ENCODE results near the gene MEAK7.
A peak's percentile ranks its signal among the peaks of the same experiment; 100 is the strongest.

MEAK7 gene, protein sequence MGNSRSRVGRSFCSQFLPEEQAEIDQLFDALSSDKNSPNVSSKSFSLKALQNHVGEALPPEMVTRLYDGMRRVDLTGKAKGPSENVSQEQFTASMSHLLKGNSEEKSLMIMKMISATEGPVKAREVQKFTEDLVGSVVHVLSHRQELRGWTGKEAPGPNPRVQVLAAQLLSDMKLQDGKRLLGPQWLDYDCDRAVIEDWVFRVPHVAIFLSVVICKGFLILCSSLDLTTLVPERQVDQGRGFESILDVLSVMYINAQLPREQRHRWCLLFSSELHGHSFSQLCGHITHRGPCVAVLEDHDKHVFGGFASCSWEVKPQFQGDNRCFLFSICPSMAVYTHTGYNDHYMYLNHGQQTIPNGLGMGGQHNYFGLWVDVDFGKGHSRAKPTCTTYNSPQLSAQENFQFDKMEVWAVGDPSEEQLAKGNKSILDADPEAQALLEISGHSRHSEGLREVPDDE
- long read RNA-seq, donor 1, full-length matches to known transcripts: 2 of 2 reads
- long read RNA-seq, donor 1, partial matches to known transcripts: 0 of 2 reads
- long read RNA-seq, donor 1, other reads (novel, unspliced or antisense): 0 of 2 reads
- long read RNA-seq, donor 2, partial matches to known transcripts: 0 of 1 reads
- long read RNA-seq, donor 2, other reads (novel, unspliced or antisense): 0 of 1 reads
- long read RNA-seq, donor 3, partial matches to known transcripts: 0 of 2 reads
- long read RNA-seq, donor 3, other reads (novel, unspliced or antisense): 0 of 2 reads
- long read RNA-seq, donor 4, full-length matches to known transcripts: 2 of 2 reads
- long read RNA-seq, donor 4, partial matches to known transcripts: 0 of 2 reads
- long read RNA-seq, donor 4, other reads (novel, unspliced or antisense): 0 of 2 reads
- long read RNA-seq, donor 5, partial matches to known transcripts: 0 of 1 reads
- long read RNA-seq, donor 5, other reads (novel, unspliced or antisense): 0 of 1 reads
- long read RNA-seq, donor 6, partial matches to known transcripts: 0 of 1 reads
- long read RNA-seq, donor 6, other reads (novel, unspliced or antisense): 0 of 1 reads
- long read RNA-seq, donor 7: 0 reads
- long read RNA-seq, donor 8: 0 reads

GRCh38 chr16:84504420-84505248, at the start of gene MEAK7:
MEAK7 (minus strand) TSS chr16:84504659; CDS start chr16:84498086, 6,573 bp downstream.
- DNase-seq: peak; percentile 99

- DNase-seq: no peak
Measured at GRCh38 chr16:84553873-84554399, 49.5 kb upstream of the MEAK7 start.

DNA sequence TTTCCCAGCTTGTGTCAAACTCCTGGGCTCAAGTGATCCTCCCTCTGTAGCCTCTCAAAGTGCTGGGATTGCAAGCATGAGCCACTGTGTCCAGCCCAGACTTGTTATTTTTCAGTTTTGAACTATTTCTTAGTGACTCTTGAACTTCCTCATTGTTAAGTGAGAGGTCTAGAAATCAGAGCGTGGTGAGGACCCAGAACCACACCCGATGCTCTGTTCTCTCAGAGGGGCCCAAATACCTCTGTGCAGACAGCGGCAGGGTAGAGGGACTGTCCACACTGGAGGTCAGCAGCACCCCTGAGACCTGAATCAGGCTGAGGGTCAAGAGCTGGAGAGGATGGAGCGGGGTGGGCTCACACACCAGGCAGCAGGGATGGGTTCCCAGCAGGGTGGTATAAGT, 47.7 kb upstream of the MEAK7 start:
- DNase-seq: no peak

DNA sequence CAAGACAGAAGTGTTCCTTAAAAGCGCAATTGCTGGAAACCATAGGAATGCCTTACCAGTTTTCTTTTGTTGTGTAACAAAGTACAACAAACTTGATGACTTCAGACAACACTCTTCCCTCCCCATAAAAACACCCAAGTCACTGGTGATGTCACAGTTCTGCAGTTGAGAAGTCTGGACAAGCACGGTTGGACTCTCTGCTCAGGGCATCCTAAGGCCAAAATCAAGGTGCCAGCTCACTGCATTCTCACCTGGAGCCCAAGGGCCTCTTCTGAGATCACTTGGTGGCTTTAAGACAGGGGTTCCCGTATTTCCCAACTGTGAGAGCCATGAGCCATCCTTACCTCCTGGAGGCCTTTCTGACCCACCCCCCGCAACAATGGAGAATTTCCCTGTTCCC, 45.6 kb upstream of the MEAK7 start:
- no peak for DNase-seq

- DNase-seq: no peak
Measured at GRCh38 chr16:84548971-84549844, 44.7 kb upstream of the MEAK7 start.

GRCh38 chr16:84548508-84548907, 44.0 kb upstream of the MEAK7 start:
- DNase-seq: peak; percentile 46

- peak; percentile 58 for DNase-seq
Measured at GRCh38 chr16:84547546-84548061, 43.1 kb upstream of the MEAK7 start.

DNA sequence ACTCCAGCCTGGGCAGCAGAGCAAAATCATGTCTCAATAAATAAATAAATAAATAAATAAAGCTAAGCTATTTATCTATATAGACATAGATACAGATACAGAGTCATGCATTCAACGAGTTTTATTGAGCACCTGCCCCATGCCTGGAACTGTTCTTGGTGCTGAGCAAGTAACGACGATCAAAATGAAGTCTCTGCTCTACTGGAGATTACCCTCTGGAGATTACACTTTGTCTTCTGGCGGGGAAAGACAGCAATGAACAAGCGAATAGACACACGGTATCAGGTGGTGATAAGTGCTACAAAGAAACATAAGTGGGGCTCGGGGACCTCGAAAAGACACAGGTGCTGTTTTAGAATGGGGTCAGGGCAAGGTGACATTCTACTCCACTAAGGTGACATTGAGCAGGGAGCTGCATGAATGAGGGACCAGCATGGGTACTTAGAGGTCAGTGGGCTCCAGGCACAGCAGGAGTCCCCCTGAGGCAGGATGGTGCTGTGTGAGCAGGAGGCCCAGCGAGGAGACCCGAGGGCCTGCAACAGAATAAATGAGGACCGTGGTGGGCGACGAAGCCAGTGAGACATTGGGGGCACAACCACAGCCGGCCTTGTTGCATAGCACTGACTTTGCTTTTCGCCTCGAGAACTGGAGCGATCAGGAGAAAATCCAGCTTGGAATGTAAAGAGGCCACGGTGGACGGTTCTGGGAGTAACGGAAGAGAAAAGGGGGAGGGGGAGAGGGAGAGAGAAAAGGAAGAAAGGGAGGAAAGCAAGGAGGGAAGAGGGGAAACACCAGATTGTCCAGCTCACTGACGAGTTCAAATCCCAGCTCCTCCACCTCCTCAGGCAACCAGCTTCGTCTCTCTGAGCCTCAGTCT, 42.4 kb upstream of the MEAK7 start:
- DNase-seq: peak; percentile 40

- no peak for DNase-seq
Measured at GRCh38 chr16:84545114-84545737, 40.8 kb upstream of the MEAK7 start.

DNA sequence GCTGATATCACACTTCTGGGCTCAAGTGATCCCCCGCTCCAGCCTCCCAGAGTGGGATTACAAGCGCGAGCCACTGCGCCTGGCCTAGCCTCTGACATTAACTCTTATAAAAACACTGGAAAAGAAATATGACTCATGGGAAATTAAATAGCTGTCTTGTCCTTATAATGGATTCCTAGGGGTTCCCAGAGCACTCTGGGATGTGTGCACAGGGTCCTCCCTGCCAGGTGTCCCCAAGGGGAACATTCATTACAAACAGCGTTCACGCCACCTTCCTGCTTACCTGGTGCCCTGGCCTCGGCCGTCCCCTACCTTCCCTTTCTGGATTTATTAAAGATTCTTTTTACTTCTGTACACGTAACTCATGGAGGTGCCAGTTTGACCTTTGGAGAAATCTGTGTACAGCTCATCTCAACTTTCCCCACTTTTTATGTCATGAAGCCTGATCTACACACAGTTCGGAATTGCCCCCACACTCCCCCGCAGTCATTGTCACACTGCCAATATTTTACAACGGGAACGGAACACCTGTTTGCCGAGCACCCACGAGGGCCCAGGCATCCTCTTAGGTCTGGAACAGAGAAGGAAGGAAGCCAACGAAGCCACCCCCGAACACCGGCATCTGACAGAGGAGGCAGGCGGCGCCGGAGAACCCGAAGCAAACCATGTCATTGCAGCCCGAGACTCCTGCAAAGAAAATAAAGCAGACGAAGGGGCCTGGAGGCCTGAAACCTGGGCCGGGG, 39.7 kb upstream of the MEAK7 start:
- DNase-seq: peak; percentile 70

DNA sequence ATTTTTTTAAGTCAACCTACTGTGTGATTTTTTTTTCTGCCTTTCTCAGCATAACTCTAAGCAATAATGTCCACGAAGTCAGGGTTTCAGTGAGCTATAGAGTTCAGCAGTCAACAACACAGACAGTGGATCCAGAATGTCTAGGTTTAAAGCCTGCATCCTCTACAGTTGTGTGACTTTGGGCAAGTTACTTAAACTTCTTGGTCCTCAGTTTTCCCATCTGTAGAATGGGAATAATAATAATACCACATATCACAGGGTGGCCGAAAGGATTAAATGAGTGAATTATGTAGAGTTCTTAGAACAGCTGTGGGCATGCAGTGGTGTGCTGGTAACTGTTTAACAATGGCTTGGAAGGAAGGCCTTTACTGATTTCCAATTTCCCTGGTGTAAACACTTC, 38.8 kb upstream of the MEAK7 start:
- DNase-seq: no peak

DNA sequence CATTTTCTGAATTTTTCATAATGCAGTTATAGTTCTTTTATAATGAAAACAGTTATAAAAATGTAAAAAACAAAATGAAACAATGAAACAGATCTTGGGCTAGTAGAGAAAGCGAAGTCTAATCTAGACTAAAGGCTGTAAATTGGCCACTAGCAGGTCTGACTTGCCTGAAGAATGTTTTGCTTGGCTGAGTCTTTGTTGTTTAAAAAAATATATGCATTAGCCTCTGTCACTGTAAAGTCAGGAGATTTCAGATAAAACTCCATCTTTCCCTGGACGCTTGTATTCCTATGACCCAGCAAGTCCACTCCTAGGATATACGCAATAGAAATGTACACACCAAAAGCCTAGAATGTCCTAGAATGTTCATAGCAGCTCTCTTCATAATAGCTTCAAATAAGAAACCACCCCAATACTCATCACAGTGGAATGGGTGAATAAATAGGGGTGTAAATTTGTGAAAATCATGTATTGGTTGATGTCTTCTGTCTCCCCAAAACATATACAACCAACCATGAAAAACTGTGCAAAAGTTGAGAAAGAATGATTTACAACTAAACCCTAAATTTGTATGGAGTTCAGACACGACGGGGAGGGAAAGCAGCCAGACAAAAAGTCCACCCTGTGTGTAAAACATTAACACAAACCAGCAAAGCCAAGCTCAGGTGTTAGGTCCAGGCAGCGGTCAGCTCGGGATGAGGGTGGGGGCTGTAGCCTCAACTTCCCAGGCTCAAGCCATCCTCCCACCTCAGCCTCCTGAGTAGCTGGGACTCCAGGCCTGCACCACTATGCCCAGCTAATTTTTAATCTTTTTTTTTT, 37.7 kb upstream of the MEAK7 start:
- no peak for DNase-seq

- DNase-seq: no peak
Measured at GRCh38 chr16:84540194-84540593, 35.7 kb upstream of the MEAK7 start.

GRCh38 chr16:84538222-84538840, 33.9 kb upstream of the MEAK7 start:
- no peak for DNase-seq

DNA sequence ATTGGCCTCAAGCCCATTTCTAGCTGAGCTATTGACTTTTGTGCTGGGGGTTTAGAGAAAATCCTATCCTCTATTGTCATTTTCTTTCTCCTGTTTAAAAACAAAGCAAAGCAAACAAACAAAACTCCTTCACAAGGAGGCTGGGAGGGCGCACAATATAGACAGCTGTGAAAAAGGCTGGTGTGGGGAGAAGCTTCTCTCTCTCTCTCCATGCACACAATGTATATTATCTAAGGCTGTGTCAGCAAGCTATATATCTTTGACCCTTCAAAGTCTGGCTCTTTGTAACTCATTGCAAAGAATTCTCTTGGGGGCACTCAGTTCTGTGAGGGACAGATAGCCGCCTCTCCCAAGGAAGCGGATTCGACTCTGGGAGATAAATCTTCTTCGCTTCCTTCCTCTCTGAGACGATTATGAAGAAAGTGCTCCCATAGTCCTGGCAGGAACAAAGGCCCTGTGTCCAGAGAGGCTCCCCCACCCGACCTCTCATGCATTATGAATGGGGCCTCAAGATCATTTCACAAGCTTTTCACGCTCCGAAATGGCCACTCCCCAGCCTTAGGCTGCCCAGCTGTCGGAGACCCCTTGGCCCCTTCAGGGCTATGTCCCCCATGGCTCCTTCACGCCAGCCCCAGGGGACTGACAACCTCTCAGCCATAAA, 33.2 kb upstream of the MEAK7 start:
- peak; percentile 49 for DNase-seq

- DNase-seq: no peak
Measured at GRCh38 chr16:84535851-84536250, 31.4 kb upstream of the MEAK7 start.

All from right kidney (tissue), 9 donors.